ENCODE results near the gene GAREM2.
"Not testable (repeated sequence)": the region's sequence is repeated elsewhere in the genome, so short reads cannot be mapped to it uniquely, and the experiment has no call there.

The GAREM2 gene

DNA sequence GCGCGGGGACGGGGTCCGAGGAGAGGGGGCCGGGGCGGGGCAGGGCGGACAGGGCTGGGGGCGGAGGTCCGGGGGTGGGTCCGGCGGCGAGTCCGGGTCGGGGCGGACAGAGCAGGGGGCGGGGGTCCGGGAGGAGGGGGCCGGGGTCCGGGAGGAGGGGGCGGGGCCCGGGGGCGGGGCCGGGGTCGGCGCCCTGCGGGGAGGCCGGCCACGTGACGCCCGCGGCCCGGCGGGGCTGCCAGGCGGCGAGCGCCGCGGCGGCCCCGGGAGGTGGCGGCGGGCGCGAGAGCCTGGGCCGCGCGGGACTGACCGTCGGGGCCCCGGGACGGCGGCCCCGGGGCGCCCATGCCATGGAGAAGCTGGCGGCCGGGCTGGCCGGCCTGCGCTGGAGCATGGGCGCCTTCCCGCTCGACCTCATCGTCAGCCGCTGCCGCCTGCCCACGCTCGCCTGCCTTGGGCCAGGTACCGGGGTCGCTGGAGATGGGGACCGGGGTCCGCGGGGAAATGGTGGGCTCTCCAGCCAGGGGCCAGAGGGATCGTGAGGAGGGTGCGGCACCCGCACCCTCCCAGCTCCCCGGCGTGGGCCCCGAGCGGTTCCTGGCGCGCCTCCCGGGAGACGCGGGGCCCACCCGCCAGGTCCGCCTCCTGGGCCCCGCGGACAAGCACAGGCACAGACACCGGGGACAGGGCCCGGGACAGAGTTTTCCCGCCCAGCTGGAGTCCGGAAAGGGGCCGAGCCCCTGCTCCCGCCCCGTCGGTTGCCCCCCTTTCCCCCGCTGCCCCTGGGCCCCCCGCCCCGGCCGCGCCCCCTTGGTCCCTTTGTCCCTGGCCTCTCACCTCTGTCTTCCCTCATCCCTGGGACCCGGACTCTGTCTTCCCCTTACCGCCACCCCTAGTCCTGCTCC lies at the start of gene GAREM2:
GAREM2 (plus strand) TSS at position 218 of the 905 bp plus-strand sequence; CDS start at position 351, 133 bp downstream.
- in situ Hi-C loops (cut with HindIII; ENCODE audit: low sequenced_read_pairs), result no loop called here

DNA sequence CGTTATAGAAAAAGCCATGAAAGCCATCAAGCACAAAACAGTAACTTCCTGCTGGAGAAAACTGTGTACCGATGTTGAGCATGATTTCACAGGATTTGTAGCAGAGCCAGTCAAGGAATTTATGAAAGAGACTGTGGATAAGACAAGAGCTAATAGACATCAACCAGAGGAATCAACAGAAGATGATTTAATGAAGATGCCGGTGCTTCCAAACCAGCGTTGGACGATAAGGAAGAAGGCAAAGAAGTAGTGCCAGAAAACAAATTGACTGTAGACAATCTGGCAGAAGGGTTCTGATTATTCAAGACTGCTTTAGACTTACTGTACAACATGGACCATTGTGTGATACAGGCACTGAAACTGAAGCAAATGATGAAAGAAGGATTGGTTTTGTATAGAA lies 49.5 kb upstream of the GAREM2 start:
- in situ Hi-C loops (cut with HindIII; ENCODE audit: low sequenced_read_pairs), result no loop called here

DNA sequence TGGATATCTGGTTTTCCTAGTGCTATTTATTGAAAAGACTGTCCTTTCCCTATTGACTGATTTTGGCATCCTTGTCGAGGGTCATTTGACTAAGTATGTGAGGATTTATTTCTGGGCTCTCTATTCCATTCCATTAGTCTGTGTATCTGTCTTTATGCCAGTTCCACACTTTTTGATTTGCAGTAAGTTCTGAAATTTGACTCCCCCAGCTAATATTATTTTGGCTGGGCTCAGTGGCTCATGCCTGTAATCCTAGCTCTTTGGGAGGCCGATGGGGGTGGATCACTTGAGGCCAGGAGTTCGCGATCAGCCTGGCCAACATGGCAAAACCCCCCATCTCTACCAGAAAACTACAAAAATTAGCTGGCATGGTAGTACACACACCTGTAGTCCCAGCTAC lies 46.8 kb upstream of the GAREM2 start:
- in situ Hi-C loops (cut with HindIII; ENCODE audit: low sequenced_read_pairs), result no loop called here

DNA sequence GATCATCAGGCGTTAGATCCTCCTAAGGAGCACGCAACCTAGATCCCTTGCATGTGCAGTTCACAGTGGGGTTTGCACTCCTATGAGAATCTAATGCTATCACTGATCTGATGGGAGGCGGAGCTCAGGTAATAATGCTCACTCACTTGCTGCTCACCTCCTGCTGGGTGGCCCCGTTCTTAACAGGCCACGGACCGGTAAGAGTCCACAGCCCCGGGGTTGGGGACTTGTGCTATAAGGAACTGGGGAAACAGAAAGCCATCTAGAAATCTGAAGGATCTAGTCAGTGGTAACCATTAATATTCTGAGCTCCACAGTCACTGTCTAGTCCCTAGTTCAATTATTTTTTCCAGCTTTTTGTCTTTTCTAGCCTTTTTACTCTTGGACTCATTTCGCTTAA lies 44.7 kb upstream of the GAREM2 start:
- in situ Hi-C loops (cut with HindIII; ENCODE audit: low sequenced_read_pairs), result no loop called here

DNA sequence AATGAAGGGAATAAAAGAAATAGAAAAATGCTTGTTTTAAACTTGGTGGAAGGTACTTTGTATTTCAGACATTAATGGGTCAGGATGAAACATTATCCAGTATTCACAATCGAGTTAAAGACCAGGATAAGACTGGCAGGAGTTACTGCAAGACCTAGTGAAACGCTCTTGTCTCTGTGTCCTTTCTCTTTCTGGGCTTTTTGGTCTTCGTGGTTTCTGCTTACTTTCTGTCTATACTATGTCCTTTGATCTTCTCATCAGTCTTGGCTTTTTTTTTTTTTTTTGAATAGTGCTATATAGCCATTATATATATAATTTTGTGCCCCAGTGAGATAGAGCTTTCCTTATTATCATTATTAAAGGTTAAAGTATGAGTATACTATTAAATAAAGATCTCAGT lies 42.1 kb upstream of the GAREM2 start:
- in situ Hi-C loops (cut with HindIII; ENCODE audit: low sequenced_read_pairs), result no loop called here

DNA sequence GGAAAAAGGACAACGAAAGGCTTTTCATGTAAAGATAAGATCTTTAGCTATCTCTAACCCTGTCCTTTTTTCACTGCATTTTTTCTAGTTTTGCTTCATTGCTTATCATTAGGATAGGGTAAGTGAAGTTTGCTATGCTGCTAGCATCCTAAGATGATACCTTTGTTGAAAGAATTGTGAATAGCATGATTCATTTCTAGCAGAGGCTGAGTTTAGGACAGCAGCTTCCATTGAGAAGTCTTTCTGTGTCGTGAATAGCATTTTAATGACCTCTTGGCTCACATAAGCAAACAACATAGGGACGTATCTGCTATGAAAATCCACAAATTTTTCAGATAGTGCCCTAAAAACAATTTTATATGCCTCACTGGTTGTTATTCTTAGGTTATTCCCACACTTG lies 36.4 kb upstream of the GAREM2 start:
- in situ Hi-C loops (cut with HindIII; ENCODE audit: low sequenced_read_pairs), result no loop called here

DNA sequence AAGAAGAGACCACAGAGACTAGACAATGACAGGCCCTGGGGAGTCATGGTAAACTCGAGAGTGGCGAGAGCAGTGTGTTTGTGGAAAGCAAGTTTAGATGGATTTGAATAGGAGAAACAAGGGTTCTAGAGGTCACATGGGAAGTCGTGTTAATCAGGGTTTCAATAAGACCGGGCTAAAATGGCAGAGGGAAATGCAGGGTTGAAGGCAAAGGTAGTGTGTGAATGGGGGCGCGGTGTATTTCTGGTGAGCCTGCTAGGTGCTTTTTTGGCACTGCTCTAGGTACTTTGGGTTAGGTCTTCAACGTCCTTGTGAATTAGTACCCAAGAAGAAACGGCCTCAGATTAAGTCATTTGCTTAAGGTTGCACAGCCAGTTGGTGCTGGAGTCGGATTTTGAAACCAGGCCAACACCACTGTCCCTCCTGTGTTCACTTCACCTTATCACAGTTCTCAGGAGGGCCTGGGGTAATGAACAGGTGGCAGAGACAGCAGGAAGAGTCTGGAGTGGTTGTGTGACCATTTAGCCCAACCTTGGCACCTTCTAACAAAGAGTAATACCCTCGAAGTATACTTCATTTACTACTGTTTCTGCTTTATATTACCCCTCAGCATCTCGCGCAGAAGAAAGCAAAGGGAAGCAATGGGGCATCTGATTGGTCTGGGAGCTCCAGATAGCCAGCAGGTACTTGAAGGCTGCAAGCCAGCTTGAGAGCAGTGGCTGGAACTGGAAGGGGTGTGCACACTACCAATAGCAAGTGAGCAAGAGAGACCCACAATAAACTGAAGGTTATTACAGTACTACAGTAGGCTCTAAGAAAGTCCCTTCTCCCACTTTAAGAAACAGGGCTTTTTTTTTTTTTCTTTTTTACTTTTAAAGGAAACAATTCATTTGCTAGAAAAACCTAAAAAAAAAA lies 33.4 kb upstream of the GAREM2 start:
- in situ Hi-C loops (cut with HindIII; ENCODE audit: low sequenced_read_pairs), result loop anchor here (10.0 kb wide), 1 partner anchor 195 kb away; no protein-coding TSS in a partner anchor

DNA sequence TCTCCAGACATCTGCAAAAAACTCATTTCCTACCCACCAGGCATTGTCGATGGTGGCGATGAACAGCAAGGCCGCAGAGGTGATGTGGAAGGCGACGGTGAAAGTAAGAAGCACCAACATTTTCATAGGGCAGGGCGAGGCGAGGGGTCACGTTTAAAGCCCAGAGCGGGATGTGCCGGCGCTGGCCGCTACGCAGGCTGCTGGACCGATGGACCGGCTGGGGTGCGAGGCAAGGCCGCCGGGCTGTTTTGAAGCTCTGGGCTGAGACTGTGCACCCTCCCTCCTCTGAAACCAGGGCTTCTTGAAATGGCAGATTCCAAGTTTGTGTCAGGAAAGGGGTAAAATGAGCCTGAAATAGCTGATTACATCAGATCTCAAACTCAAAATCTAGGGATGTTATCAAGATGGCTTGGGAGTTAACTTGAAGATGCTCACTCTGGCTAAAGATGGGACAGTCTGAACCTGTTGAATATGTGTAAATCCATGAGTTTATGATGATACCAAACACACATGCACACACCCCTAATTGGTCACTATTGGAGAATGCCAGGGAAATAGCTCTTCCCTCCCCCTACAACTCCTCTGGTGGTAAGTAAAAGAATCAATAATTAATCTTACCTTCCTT lies 31.6 kb upstream of the GAREM2 start:
- in situ Hi-C loops (cut with HindIII; ENCODE audit: low sequenced_read_pairs), result loop anchor here (10.0 kb wide), 1 partner anchor 196 kb away; no protein-coding TSS in a partner anchor

DNA sequence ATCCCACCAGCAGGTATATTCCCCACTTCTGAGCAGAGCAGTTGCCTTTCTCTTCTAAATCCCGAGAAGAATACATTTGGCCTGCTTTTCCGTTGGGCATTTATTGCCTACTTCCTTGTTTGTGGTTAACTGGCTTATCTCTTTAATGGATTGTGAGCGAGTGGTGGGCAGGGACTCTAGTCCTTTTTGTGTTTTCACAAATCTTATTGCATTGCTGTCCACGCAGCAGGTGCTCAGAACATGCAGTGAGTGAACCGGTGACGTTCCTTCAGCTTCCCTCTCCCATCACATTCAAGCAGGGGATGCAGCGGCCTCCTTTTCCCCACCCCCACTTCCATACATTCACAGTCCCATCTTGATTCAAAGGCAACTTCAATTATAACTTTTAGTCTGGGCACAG lies 28.9 kb upstream of the GAREM2 start:
- in situ Hi-C loops (cut with HindIII; ENCODE audit: low sequenced_read_pairs), result loop anchor here (10.0 kb wide), 1 partner anchor 199 kb away; no protein-coding TSS in a partner anchor

DNA sequence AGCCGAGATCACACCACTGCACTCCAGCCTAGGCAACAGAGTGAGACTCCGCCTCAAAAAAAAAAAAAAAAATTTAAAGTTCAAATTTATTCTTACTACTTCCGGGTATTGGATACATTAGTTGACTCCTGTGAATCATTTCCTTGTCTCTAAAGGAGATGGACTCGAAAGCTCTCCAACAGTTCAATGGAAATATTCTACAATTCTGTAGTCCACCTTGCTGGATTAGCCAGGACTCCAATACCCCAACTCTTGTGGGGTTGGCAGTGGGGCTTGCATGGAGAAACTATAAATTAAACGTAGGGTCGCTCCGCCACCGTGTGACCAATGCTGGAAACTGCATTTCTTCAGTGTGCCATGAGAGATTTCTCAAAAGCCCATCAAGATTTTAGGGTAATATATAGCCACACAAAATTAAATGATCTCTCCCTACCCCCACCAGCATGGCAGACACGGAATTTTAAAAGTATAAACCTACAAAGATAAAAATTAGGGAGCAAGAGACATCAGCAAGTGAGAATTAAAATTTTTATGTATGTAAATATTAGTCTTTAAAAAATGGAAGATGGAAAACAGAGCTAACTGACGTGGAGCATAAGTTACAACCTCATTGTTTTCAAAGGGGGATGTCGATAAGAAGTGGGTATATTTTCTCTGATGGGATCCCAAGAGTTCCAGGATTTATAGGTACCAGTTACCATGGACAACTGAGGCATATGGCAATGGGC lies 27.8 kb upstream of the GAREM2 start:
- in situ Hi-C loops (cut with HindIII; ENCODE audit: low sequenced_read_pairs), result loop anchor here (10.0 kb wide), 1 partner anchor 200 kb away; no protein-coding TSS in a partner anchor

DNA sequence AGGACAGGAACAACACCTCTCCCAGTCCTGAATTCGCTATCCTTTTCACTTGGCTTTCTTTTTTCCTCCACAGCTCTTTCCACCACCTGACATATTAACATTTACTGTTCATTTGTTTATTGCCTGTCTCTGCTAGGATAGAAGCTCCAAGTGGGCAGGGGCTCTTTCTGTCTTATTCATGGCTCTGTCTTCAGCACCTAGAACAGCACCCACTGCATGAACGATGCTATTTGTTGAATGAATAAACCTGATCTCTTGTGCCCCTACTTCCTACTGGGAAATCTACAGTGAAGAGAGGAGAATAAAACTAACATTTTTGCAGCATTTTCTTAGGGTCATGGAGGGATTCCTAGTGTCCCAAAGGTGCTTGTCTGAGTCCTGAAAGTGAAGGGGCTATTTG lies 24.4 kb upstream of the GAREM2 start:
- in situ Hi-C loops (cut with HindIII; ENCODE audit: low sequenced_read_pairs), result loop anchor here (10.0 kb wide), 1 partner anchor 204 kb away; no protein-coding TSS in a partner anchor

DNA sequence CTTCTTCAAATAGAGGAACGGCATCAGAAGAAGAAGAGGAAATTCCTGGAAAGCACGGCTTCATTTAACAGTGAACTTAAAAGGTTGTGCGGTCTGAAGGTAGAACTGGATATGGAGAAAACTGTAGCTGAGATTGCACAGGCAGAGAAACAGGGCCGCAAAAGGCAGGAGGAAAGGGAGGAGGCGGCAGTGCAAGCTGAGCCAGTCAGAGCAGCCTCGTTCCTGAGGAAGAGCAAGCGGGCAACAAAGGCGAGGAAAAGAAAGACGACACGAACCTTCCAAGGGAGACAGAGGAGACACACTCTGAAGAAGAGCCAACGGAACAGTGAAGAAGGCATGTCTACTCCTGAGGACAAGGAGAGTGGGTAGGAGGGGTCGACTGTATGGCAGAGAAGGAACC lies 22.6 kb upstream of the GAREM2 start:
- in situ Hi-C loops (cut with HindIII; ENCODE audit: low sequenced_read_pairs), result no loop called here

DNA sequence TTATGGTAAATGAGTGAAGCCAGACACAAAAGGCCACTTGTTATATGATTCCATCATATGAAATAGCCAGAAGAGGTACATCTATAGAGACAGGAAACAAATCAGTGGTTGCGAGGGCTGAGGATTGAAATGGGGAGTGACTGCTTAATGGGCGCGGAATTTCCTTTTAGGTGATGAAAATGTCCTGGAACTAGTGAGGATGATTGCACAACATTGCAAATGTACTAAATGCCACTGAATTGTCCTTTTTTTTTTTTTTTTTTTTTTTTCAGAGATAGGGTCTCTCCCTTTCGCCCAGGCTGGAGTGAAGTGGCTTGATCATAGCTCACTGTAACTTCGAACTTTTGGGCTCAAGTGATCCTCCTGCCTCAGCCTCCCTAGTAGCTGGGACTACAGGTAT lies 15.3 kb upstream of the GAREM2 start:
- in situ Hi-C loops (cut with HindIII; ENCODE audit: low sequenced_read_pairs), result no loop called here

DNA sequence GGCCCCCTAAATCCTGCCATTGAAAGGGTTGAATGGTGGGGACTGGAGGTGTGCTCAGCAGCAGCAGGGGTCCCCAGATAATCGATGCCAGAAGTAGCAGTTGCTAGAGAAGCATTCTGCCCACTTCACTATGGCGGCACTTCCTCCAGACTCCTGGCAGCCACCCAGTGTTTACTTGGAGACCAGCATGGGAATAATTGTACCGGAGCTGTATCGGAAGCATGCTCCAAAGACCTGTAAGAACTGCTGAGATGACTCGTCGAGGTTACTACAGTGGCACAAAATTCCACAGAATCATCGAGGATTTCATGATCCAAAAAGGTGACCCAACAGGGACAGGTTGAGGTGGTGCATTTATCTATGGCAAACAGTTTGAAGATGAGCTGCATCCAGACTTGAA lies 11.0 kb upstream of the GAREM2 start:
- in situ Hi-C loops (cut with HindIII; ENCODE audit: low sequenced_read_pairs), result no loop called here

DNA sequence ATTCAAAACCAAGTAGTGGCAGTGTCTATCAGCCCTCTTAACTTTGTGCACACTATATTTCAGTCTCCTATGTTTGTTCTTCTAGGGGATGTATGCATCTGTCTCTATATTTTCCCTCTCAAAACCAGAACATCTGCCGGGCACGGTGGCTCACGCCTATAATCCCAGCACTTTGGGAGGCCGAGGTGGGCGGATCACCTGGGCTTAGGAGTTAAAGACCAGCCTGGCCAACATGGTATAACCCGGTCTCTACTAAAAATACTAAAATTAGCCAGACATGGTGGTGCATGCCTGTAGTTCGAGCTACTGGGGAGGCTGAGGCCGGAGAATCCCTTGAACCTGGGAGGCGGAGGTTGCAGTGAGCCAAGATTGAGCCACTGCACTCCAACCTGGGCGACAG lies 9.9 kb upstream of the GAREM2 start:
- in situ Hi-C loops (cut with HindIII; ENCODE audit: low sequenced_read_pairs), result no loop called here

DNA sequence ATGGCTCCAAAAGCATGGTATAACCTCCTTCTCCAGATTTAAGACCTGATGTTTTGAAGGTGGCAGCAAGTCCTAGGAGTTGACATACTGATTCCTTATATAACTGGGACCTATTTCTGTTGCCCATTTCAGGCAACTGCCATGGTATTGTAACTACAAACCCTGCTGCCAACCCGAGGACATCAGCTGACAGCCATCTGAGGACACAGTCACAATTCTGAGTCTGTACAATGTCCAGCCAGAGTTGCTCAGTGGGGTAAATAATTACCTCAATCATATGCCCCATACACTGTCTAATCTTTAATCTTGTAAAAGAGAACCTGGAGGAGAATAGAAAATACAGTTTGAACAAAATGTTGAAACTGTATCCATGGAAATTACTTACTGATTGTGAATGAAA lies 8.7 kb upstream of the GAREM2 start:
- in situ Hi-C loops (cut with HindIII; ENCODE audit: low sequenced_read_pairs), result no loop called here

DNA sequence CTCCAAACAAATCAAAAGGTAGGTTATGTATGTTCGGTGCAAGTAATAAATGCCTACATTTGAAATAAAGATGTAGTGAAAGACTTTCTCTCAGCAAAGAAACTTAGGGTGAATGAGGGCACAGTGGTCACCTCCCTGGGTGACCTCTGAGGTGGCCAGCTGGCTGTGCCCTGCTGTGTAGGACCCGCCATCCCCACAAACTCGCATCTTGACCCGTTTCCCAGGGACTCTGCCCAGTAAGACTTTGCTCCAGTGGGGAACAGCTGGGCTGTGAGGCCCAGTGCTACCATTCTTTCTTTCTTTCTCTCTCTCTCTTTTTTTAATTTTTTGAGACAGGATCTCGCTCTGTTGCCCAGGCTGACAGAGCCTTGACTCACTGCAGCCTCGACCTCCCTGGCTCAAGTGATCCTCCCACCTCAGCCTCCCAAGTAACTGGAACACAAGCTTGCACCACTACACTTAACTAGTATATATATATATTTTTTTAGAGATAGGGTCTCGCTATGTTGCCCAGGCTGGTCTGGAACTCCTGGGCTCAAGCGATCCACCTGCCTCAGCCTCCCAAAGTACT lies 8.2 kb upstream of the GAREM2 start:
- in situ Hi-C loops (cut with HindIII; ENCODE audit: low sequenced_read_pairs), result no loop called here

DNA sequence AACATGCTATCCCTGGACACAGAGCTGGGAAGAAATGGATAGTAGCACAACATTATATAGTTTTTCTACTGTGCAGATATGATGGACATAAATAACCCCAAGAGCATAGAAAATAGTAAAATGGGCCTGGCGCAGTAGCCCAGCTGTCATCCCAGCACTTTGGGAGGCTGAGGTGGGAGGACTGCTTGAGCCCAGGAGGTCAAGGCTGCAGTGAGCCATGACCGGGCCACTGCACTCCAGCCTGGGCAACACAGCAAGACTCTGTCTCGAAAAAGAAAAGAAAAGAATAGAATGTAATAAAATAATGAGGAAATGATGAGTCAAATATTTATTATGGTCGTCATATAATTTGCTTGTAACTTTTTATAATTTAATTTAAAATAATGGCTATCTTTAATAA lies 7.5 kb upstream of the GAREM2 start:
- in situ Hi-C loops (cut with HindIII; ENCODE audit: low sequenced_read_pairs), result no loop called here

DNA sequence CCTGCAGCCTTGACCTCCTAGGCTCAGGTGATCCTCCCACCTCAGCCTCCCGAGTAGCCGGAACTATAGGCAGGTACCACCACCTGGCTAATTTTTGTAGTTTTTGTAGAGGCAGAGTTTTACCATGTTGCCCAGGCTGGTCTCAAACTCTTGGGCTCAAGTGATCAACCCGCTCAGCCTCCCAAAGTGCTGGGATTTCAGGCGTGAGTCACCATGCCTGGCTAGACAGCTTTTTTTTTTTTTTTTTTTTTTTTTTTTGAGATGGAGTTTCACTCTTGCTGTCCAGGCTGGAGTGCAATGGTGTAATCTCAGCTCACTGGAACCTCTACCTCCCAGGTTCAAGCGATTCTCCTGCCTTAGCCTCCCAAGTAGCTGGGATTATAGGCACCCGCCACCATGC lies 6.3 kb upstream of the GAREM2 start:
- in situ Hi-C loops (cut with HindIII; ENCODE audit: low sequenced_read_pairs), result not testable (repeated sequence)

DNA sequence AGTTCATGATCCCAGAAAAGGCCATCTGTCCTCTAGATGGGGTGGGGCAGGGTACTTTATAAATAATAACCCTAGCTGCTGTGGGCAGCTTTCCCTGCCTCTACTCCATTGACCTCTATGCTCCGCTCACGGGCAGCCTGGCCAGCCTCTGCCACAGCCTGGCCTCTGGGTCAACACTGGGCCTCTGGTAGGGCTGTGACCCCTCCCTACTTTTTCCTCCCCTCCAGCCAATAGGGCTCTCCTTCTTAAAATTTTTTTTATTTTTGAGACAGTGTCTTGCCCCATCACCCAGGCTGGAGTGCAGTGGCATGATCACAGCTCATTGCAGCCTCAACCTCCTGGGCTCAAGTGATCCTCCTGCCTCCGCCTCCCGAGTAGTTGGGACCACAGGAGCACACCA lies 4.1 kb upstream of the GAREM2 start:
- in situ Hi-C loops (cut with HindIII; ENCODE audit: low sequenced_read_pairs), result no loop called here
